BJ (cell line): ENCODE data around the gene CROCC. TPM values are rescaled to one million over a fixed set of nuclear protein-coding genes. Genes with fewer than 3 reads are reported as not detected.

ENCODE experiments used
- CTCF ChIA-PET: fragments of 350-600 bp; formaldehyde crosslinking; extraction: SDS; loops from one replicate; lab custom pipeline; 2021; ENCODE audit warnings: antibody characterized with exemption, inconsistent platforms; lab: Yijun Ruan, JAX
- POLR2A ChIA-PET: fragments of 300-600 bp; sonication (Branson Sonifier 250); formaldehyde crosslinking; extraction: SDS; loops from one replicate; lab custom pipeline; 2021; ENCODE audit warnings: antibody characterized with exemption; lab: Charles Lee
- DNase-seq: peaks from one replicate; pipeline ENCODE4 v3.0.0-alpha.2; 2011; ENCODE audit warnings: low read depth
- H3K27me3 ChIP-seq: 2 replicates; pipeline ENCODE4 v1.6.0; 2011; ENCODE audit warnings: low read length; ENCODE audit not compliant: control insufficient read depth, insufficient read depth
- H3K36me3 ChIP-seq: 2 replicates; pipeline ENCODE4 v1.5.1; 2011; ENCODE audit warnings: low read length; ENCODE audit not compliant: control insufficient read depth, insufficient read depth
- H3K4me3 ChIP-seq: 2 replicates; pipeline ENCODE4 v1.5.1; 2011; ENCODE audit warnings: low read depth, mild to moderate bottlenecking, control low read depth, low read length
- CTCF ChIP-seq: IDR thresholded peaks from 2 replicates; pipeline ENCODE4 v1.5.1; 2011; ENCODE audit warnings: low read depth, mild to moderate bottlenecking, control low read depth, inconsistent platforms, low read length, moderate library complexity; ENCODE audit not compliant: insufficient read depth
- polyA plus RNA-seq: library from polyadenylated mRNA; depleted of rRNA; stranded (reverse); fragments of >200 nt; gene quantifications from 2 replicates; pipeline ENCODE4 v1.2.3, GENCODE V29; 2011

The CROCC gene
- polyA plus RNA-seq, 1 experiment = 12.1 TPM

DNA sequence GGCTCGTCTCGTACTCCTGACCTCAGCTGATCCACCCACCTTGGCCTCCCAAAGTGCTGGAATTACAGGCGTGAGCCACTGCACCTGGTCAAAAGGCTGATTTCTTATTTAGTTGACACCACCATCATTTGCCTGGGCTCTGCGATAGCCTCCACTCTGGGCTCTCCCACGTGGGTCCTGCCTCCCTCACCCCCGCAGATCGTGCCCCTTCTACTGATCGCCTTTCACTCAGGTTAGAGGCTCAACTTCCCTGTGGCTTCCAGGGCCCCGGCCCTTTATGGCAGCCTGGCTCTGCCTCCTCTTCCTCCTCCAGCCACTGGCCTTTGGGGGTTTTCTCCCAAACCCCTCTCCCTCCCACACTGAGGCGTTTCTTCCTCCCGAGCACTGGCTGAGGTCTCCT, 61.2 kb downstream of the CROCC start:
- Histone ChIP-seq H3K4me3 (no peak overlapping the region), H3K36me3 (peaks cover 2% of the 10 kb centered on the region; the same call in 1 of the 2 replicates), H3K27me3 (no peaks in the 10 kb centered on the region)
- CTCF ChIA-PET = interaction anchor here (1.9 kb wide), 1 partner anchor 22 kb away, joined by 6 read pairs; no protein-coding TSS in a partner anchor
- TF ChIP-seq CTCF = no peak
- POLR2A ChIA-PET = no interaction called here
- no peak for DNase-seq

GRCh38 chr1:16983649-16984048, 61.9 kb downstream of the CROCC start:
- Histone ChIP-seq H3K36me3 (peaks cover 2% of the 10 kb centered on the region; the same call in 1 of the 2 replicates), H3K4me3 (no peak overlapping the region), H3K27me3 (no peaks in the 10 kb centered on the region)
- no peak for DNase-seq
- ChIA-PET POLR2A (no interaction called here), CTCF (no interaction called here)
- TF ChIP-seq CTCF = no peak

DNA sequence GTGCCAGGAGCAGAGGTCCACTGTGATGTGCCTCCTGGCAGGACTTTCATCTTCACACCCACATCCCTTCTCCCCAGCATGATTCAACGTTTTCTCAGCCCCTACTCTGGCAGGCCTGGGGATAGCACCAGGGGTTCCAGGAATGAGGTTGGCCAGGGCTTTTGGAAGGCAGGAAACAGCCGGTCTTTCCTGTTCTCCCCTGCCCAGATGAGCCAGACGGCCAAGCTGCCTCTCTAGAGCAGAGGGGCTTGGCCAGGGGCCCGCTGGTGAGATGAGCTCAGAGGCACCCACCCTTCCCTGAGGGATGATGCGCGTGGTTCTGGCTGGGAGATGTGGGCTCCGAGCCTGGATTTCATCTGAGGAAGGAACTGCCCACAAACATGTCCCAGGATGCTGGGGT, 63.0 kb downstream of the CROCC start:
- peak; percentile 74 for DNase-seq
- Histone ChIP-seq H3K27me3 (no peaks in the 10 kb centered on the region), H3K4me3 (no peak overlapping the region), H3K36me3 (peaks cover 4% of the 10 kb centered on the region; the same call in 1 of the 2 replicates)
- CTCF ChIA-PET = interaction anchor here (0.9 to 1.5 kb wide), 2 partner anchors 18 to 24 kb away, joined by 3 to 5 read pairs; no protein-coding TSS in a partner anchor
- POLR2A ChIA-PET = no interaction called here
- no peak for TF ChIP-seq CTCF

DNA sequence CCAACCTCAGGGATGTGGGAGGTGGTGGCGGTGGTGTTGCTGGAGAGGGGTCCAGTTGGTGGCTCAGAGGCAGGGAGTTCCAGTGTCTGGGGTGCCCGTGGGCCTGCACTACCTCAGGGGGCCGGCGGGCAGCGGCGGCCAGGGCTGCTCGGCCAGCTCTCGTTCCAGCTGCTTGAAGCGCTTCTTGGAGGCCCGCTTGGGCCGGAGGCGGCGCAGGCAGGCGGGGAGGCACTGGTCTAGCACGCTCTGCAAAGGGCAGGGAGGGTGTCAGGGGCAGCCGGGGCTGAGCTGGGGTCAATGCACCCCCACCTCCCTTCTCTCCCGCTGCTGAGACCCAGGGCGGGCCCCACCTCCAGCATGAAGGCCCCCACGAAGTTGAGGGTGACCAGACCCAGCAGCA, 64.4 kb downstream of the CROCC start:
- CTCF ChIA-PET = interaction anchor here (0.7 to 1.0 kb wide), 2 partner anchors 9 to 24 kb away, joined by 3 read pairs; no protein-coding TSS in a partner anchor
- Histone ChIP-seq H3K4me3 (no peak overlapping the region), H3K36me3 (peaks cover 4% of the 10 kb centered on the region; the same call in 1 of the 2 replicates), H3K27me3 (no peaks in the 10 kb centered on the region)
- POLR2A ChIA-PET = no interaction called here
- no peak for TF ChIP-seq CTCF
- DNase-seq = no peak

DNA sequence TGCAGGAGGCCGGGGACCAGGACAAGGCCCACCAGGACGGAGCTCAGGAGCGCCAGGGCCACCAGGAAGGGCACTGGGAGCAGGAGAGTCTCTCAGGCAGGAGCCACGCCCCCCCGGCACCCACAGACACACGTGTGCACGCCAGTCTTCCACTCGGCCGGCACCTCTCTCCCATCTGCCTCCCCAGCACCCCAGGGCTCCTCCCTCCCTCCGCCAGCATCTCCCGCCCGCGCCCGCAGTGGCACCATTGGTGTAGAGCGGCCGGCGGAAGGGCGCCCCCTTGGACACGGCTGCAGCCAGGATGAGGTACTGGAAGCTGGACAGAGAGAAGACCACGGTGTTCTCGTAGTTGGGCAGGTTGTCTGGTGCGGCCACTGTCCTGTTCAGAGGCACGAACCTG, 64.8 kb downstream of the CROCC start:
- POLR2A ChIA-PET = no interaction called here
- Histone ChIP-seq H3K36me3 (peaks cover 4% of the 10 kb centered on the region; the same call in 1 of the 2 replicates), H3K27me3 (no peaks in the 10 kb centered on the region), H3K4me3 (no peak overlapping the region)
- no peak for TF ChIP-seq CTCF
- DNase-seq = no peak
- CTCF ChIA-PET = interaction anchor here (0.7 to 1.2 kb wide), 4 partner anchors 10 to 57 kb away, joined by 3 read pairs; no protein-coding TSS in a partner anchor
